Stomach (tissue), 9 donors: Measurements from ENCODE around the gene CHCHD6. TPM values are rescaled to one million over a fixed set of nuclear protein-coding genes. Genes with fewer than 3 reads are reported as not detected.

ENCODE experiments used
- DNase-seq, 2 donors: peaks; one replicate each; pipeline versions ENCODE4 v3.0.0 to v3.0.0-alpha.2; 2013 to 2019
- H3K27ac ChIP-seq, 5 donors: fragments of 200-600 bp in 4 of 5; sonication (generic) in 4 of 5; one replicate each; pipeline ENCODE4 v1.5.1; 2013 to 2019; ENCODE audit warnings: mild to moderate bottlenecking in 1 of 5, moderate library complexity in 1 of 5
- H3K27me3 ChIP-seq, 3 donors: fragments of 200-600 bp; sonication (generic); one replicate each; pipeline ENCODE4 v1.5.1; 2017 to 2019; ENCODE audit warnings: mixed run types in 1 of 3
- H3K36me3 ChIP-seq, 4 donors: fragments of 200-600 bp; sonication (generic); 1 replicate in 3 of 4; 2 replicates in 1 of 4; pipeline ENCODE4 v1.5.1; 2016 to 2019
- H3K4me1 ChIP-seq, 4 donors: fragments of 200-600 bp; sonication (generic); one replicate each; pipeline ENCODE4 v1.5.1; 2016 to 2019
- H3K4me3 ChIP-seq, 4 donors: fragments of 200-600 bp; sonication (generic) in 3 of 4; one replicate each; pipeline ENCODE4 v1.5.1; 2016 to 2019; ENCODE audit warnings: mild to moderate bottlenecking in 1 of 4
- H3K9me3 ChIP-seq, 4 donors: fragments of 200-600 bp; sonication (generic); one replicate each; pipeline ENCODE4 v1.5.1; 2016 to 2019
- EP300 ChIP-seq: sonication (generic); formaldehyde crosslinking; IDR thresholded peaks from one replicate; pipeline ENCODE4 v1.6.1; 2017; ENCODE audit warnings: antibody characterized with exemption
- POLR2A ChIP-seq, 4 donors: fragments of 450-650 bp; IDR thresholded peaks; one replicate each; pipeline ENCODE4 v1.6.1; 2016; ENCODE audit warnings: antibody characterized with exemption in 4 of 4, control low read depth in 2 of 4, mild to moderate bottlenecking in 1 of 4, moderate library complexity in 1 of 4
- POLR2AphosphoS5 ChIP-seq, 3 donors: sonication (generic); formaldehyde crosslinking; IDR thresholded peaks; one replicate each; pipeline ENCODE4 v1.6.1; 2016; ENCODE audit warnings: antibody characterized with exemption in 3 of 3
- WGBS, 5 donors: extraction: QIAGEN DNeasy Blood & Tissue Kit in 3 of 5; methylation state at CpG; one replicate each; pipeline versions ENCODE4 v1.1.5 to v1.1.7; 2013 to 2018; 5-methylcytosine and 5-hydroxymethylcytosine counted together
- intact Hi-C: fragments of 100-400 bp; cut with DNase I; formaldehyde crosslinking; loops from one replicate; pipeline ENCODE4 v1.15.1; 2023; ENCODE audit warnings: low total_unique reads
- polyA plus RNA-seq, 3 donors: library from polyadenylated mRNA; stranded (reverse); fragments of 200-250 nt; gene quantifications; one replicate each; pipeline ENCODE4 v1.2.3, GENCODE V29; 2013
- total RNA-seq, 5 donors: library from RNA; depleted of rRNA; stranded (reverse); fragments of >200 nt; gene quantifications; one replicate each; pipeline versions ENCODE4 v1.1.0 to v1.2.3, GENCODE V29; 2014 to 2016
- TF ChIP-seq, protein P1 (sequence below), 7 experiments: fragments of 450-650 bp in 4 of 7; fragments of 200-600 bp in 3 of 7; sonication (generic) in 3 of 7; IDR thresholded peaks; one replicate each; pipeline ENCODE4 v1.5.1; 2016 to 2019; ENCODE audit warnings: antibody characterized with exemption in 7 of 7, control low read depth in 2 of 7, mild to moderate bottlenecking in 1 of 7
- donor health status: healthy with polysubstance abuse.
- donor health status: Bipolar disorder and iron deficiency.
- donor health status: healthy.

The CHCHD6 gene
- total and polyA plus RNA-seq, 8 donors = 4.0 to 40.8 (median 11.9) TPM; not detected in 1

DNA sequence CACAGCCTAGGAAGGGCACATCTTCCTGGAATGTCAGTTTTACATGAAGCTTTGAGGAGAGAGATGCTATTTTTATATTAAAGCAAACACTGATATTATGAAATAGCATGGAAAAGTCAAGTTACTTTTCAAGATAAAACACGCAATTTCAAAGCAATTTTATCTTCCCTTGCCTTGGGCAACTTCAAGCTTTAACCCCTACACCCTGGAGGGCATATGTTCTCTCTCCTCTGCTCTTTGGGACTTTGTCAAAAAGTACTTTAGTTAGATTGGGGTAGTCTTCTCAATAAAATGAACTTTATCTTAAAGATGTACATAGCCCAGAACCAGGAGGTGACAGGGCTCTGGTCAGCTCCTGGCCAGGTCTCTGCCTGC is 192.0 kb downstream of the CHCHD6 start:
- WGBS, 5 donors = 35 to 66% (median 52%) methylated on average over 1 of the region's 1 CpG
- Histone ChIP-seq H3K36me3 (no peaks in the 10 kb centered on the region), H3K27ac (no peak overlapping the region), H3K27me3 (no peaks in the 10 kb centered on the region), H3K4me3 (no peak overlapping the region), H3K9me3 (no peaks in the 10 kb centered on the region), H3K4me1 (peaks cover 0 to 14% (median 9%) of the 10 kb centered on the region in 4 donors)
- no peak for DNase-seq
- intact Hi-C loops = no loop called here
- TF ChIP-seq, protein P1, sequence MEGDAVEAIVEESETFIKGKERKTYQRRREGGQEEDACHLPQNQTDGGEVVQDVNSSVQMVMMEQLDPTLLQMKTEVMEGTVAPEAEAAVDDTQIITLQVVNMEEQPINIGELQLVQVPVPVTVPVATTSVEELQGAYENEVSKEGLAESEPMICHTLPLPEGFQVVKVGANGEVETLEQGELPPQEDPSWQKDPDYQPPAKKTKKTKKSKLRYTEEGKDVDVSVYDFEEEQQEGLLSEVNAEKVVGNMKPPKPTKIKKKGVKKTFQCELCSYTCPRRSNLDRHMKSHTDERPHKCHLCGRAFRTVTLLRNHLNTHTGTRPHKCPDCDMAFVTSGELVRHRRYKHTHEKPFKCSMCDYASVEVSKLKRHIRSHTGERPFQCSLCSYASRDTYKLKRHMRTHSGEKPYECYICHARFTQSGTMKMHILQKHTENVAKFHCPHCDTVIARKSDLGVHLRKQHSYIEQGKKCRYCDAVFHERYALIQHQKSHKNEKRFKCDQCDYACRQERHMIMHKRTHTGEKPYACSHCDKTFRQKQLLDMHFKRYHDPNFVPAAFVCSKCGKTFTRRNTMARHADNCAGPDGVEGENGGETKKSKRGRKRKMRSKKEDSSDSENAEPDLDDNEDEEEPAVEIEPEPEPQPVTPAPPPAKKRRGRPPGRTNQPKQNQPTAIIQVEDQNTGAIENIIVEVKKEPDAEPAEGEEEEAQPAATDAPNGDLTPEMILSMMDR (IDR thresholded peaks at IDR 0.05) = no peak
- TF ChIP-seq EP300 (no peak), POLR2AphosphoS5 (IDR thresholded peaks at IDR 0.05) (no peak), POLR2A (IDR thresholded peaks at IDR 0.05) (no peak)

DNA sequence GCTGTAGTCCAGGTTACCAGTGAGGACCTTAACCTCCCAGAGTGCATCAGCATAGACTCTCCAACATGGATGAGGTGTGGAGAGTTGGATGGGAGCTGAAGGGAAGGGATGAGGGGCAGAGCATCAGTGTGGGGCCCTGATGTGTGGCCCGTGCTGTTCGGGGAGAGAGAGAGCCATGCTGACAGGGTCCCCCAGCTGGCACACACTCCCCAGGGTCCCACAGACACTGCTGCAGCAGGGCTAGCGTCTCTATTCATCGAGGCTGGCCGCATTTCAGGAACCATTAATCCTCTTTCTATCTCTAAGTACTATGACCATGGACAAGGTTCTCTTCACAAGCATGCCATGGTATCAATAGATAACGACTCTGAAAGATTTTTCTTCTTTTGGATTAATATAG is 192.9 kb downstream of the CHCHD6 start:
- H3K27ac ChIP-seq = no peak overlapping the region
- H3K9me3 ChIP-seq = no peaks in the 10 kb centered on the region
- no peak for DNase-seq
- H3K27me3 ChIP-seq = no peaks in the 10 kb centered on the region
- H3K36me3 ChIP-seq = no peaks in the 10 kb centered on the region
- H3K4me3 ChIP-seq = no peak overlapping the region
- 91 to 96% (median 93%) methylated on average over 6 of the region's 6 CpGs for WGBS, 5 donors
- H3K4me1 ChIP-seq = peaks cover 0 to 14% (median 9%) of the 10 kb centered on the region in 4 donors
- no peak for TF ChIP-seq EP300
- TF ChIP-seq POLR2A (IDR thresholded peaks at IDR 0.05) = no peak
- TF ChIP-seq, protein P1 (IDR thresholded peaks at IDR 0.05) = no peak
- no peak for TF ChIP-seq POLR2AphosphoS5 (IDR thresholded peaks at IDR 0.05)
- intact Hi-C loops = no loop called here

DNA sequence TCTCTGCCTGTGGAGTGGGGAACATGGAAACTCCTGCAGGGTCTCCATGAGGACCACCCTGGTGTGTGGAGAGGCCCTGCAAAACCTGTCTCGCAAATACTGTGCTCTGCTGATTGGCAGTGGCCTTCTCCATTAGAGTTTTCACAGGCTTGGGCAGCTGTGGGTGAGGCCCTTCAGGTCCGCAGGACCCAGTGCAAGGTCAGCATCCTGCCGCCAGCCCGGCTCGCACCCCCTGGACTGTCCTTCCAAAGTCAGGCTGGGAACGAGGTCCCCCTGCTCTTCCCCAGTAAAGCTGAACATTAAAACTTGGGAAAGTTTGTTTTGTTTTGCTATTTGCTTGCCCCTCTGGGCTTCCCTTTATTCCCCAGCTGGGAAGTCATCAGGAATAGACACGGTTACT is 193.9 kb downstream of the CHCHD6 start:
- no peak for TF ChIP-seq POLR2AphosphoS5 (IDR thresholded peaks at IDR 0.05)
- TF ChIP-seq EP300 = no peak
- no peak for TF ChIP-seq POLR2A (IDR thresholded peaks at IDR 0.05)
- TF ChIP-seq, protein P1 (IDR thresholded peaks at IDR 0.05) = no peak
- Histone ChIP-seq H3K4me1 (peaks cover 0 to 14% (median 9%) of the 10 kb centered on the region in 4 donors), H3K9me3 (no peaks in the 10 kb centered on the region), H3K27me3 (no peaks in the 10 kb centered on the region), H3K4me3 (no peak overlapping the region), H3K27ac (no peak overlapping the region), H3K36me3 (no peaks in the 10 kb centered on the region)
- intact Hi-C loops = no loop called here
- DNase-seq = no peak
- WGBS, 5 donors = 87 to 95% (median 94%) methylated on average over 7 of the region's 7 CpGs

DNA sequence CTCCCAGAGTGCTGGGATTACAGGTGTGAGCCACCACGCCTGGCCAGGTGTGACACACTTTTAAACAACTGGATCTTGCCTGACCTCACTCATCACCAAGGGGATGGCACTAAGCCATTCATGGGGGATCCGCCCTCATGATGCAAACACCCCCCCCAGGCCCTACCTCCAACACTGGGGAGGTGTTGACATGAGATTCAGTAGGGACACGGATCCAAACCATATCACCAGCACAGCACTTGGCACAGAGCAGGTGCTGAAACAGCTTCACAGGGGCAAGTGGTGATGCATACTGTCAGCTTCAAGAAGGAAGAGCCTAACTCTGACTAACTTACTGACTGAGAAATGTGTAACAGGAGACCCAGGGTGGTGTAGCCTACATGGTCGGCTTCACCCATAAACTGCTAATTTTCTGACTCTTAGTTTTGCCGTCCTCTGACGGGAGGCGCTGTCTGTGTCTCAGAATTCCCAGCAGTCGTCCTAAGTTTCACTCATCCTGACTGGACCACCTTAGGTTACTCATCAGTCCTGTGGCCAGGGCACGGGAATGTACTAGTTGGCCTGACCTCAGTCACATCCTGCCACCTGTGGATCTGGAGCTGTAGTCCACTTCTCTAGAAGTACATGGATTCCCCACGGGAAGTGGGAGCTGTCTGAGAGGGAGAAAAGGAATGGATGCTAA is 197.0 kb downstream of the CHCHD6 start:
- Histone ChIP-seq H3K36me3 (no peaks in the 10 kb centered on the region), H3K27me3 (no peaks in the 10 kb centered on the region), H3K27ac (no peak overlapping the region), H3K4me1 (peaks cover 0 to 8% (median 2%) of the 10 kb centered on the region in 4 donors), H3K9me3 (no peaks in the 10 kb centered on the region), H3K4me3 (no peak overlapping the region)
- 94 to 96% (median 95%) methylated on average over 10 of the region's 10 CpGs for WGBS, 5 donors
- TF ChIP-seq POLR2A (IDR thresholded peaks at IDR 0.05) = no peak
- no peak for TF ChIP-seq POLR2AphosphoS5 (IDR thresholded peaks at IDR 0.05)
- no peak for TF ChIP-seq EP300
- TF ChIP-seq, protein P1 (IDR thresholded peaks at IDR 0.05) = no peak
- no peak for DNase-seq
- intact Hi-C loops = no loop called here
